ENCODE data around the gene RNASET2.

Gene RNASET2

DNA sequence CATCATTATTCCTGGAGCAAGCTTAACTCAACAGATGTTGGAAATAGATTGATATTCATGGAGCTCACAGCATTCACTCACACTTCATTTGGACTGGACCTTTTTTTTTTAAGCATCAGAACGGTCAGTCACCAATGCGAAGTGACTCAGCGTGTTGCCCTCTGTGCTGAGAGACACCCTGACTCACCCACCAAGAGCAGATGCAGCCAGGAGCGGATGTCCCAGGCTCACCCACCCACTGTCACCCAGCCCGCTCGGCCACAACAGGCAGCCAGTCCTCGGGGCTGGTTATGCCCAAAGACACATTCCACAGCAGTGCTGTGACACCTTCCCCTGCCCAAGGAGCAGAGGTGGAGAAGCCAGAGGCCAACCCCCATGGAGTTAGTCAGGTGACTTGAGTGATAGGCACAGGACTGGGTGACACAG, 15.7 kb downstream of the RNASET2 start:
- no peak overlapping the region for H2AK5ac ChIP-seq (ENCODE audit: low read length)
- no CpG with 5 or more reads among the region's 7 CpGs for WGBS (ENCODE audit: extremely low coverage, insufficient coverage, low lambda C conversion rate)
- H3K4me2 ChIP-seq (ENCODE audit: low read length): no peak overlapping the region

DNA sequence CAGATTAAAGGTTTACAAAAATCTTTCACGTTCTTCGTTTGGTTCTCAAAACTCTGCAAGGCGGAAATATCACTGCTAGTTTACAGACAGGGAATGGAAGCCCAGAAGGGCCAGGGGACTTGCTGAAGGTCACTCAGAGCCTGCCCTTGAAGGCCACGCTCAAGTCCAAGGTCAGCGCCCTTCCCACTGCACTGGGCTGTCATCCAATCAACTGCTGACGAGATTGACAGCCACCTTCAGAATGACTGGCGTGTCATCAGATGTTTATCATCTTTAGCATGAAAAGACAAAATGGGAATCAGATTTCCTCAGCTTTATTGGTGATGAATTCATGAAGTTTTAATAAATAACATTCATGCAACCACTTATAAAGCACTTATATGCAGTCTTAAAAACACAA, 16.5 kb downstream of the RNASET2 start:
- Histone ChIP-seq H2AK5ac (ENCODE audit: low read length) (no peak overlapping the region), H3K4me3 (ENCODE audit: low read length) (no peak overlapping the region), H3K9ac (ENCODE audit: low read length) (no peak overlapping the region), H3K4me2 (ENCODE audit: low read length) (no peak overlapping the region), H3K4ac (ENCODE audit: low read depth, low read length) (no peak overlapping the region), H2BK15ac (replicated peaks; ENCODE audit: low read depth) (no peak overlapping the region), H2BK120ac (ENCODE audit: low read depth, low read length) (no peak overlapping the region), H3K56ac (ENCODE audit: low read length) (no peak overlapping the region), H4K8ac (ENCODE audit: low read depth, low read length) (no peak overlapping the region), H3K27me3 (ENCODE audit: insufficient read depth, low read length, poor library complexity) (no peaks in the 10 kb centered on the region), H3K23ac (ENCODE audit: low read length) (no peak overlapping the region), H3K27ac (ENCODE audit: low read depth, low read length) (no peak overlapping the region), H3K4me1 (ENCODE audit: control insufficient read depth, low read depth, low read length) (no peaks in the 10 kb centered on the region), H3K18ac (ENCODE audit: low read length) (no peak overlapping the region), H2BK5ac (ENCODE audit: low read length) (no peak overlapping the region), H3K79me1 (ENCODE audit: low read length) (no peaks in the 10 kb centered on the region), H3K36me3 (ENCODE audit: control insufficient read depth, insufficient read depth, low read length) (no peaks in the 10 kb centered on the region), H3K79me2 (ENCODE audit: control insufficient read depth, insufficient read depth, low read length) (no peaks in the 10 kb centered on the region), H4K5ac (ENCODE audit: low read length) (no peak overlapping the region)
- WGBS (ENCODE audit: extremely low coverage, insufficient coverage, low lambda C conversion rate): no CpG with 5 or more reads among the region's 7 CpGs
- DNase-seq: no peak

More for the DNA sequence above, 15.7 kb downstream of the RNASET2 start:
- H3K56ac ChIP-seq (ENCODE audit: low read length): no peak overlapping the region
- no peaks in the 10 kb centered on the region for H3K36me3 ChIP-seq (ENCODE audit: control insufficient read depth, insufficient read depth, low read length)
- H3K18ac ChIP-seq (ENCODE audit: low read length): no peak overlapping the region
- H3K79me2 ChIP-seq (ENCODE audit: control insufficient read depth, insufficient read depth, low read length): no peaks in the 10 kb centered on the region
- no peak for DNase-seq
- no peak overlapping the region for H2BK5ac ChIP-seq (ENCODE audit: low read length)
- no peaks in the 10 kb centered on the region for H3K79me1 ChIP-seq (ENCODE audit: low read length)
- no peak overlapping the region for H3K4me3 ChIP-seq (ENCODE audit: low read length)
- no peak overlapping the region for H2BK120ac ChIP-seq (ENCODE audit: low read depth, low read length)
- H4K8ac ChIP-seq (ENCODE audit: low read depth, low read length): no peak overlapping the region
- H3K23ac ChIP-seq (ENCODE audit: low read length): no peak overlapping the region
- H3K27ac ChIP-seq (ENCODE audit: low read depth, low read length): no peak overlapping the region
- no peak overlapping the region for H4K5ac ChIP-seq (ENCODE audit: low read length)
- H3K4me1 ChIP-seq (ENCODE audit: control insufficient read depth, low read depth, low read length): no peaks in the 10 kb centered on the region
- H2BK15ac ChIP-seq (replicated peaks; ENCODE audit: low read depth): no peak overlapping the region
- no peak overlapping the region for H3K4ac ChIP-seq (ENCODE audit: low read depth, low read length)
- no peak overlapping the region for H3K9ac ChIP-seq (ENCODE audit: low read length)
- H3K27me3 ChIP-seq (ENCODE audit: insufficient read depth, low read length, poor library complexity): no peaks in the 10 kb centered on the region

DNA sequence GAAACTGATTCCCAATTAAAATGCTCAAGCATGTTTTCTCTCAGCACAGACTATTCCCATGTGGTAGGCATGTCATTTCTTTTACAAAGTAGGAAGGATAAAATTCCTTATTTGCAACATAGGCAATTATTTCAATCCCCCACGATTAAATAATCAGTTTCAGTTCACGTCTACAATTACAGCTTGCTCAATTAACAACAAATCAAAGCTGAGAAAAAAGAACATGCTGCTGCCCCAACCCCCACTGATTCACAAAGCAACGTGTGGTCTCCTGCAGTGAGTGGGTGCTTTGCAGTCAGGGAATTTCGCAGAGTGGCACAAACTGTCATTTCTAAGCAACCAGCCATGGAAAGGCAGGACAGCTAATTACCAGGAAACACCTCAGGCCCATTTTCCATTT, 17.0 kb downstream of the RNASET2 start:
- H3K9ac ChIP-seq (ENCODE audit: low read length): no peak overlapping the region
- H3K79me1 ChIP-seq (ENCODE audit: low read length): no peaks in the 10 kb centered on the region
- H3K79me2 ChIP-seq (ENCODE audit: control insufficient read depth, insufficient read depth, low read length): no peaks in the 10 kb centered on the region
- no peak overlapping the region for H3K4ac ChIP-seq (ENCODE audit: low read depth, low read length)
- no peak overlapping the region for H2BK120ac ChIP-seq (ENCODE audit: low read depth, low read length)
- no peak for DNase-seq
- H2AK5ac ChIP-seq (ENCODE audit: low read length): no peak overlapping the region
- no peak overlapping the region for H2BK15ac ChIP-seq (replicated peaks; ENCODE audit: low read depth)
- no peaks in the 10 kb centered on the region for H3K36me3 ChIP-seq (ENCODE audit: control insufficient read depth, insufficient read depth, low read length)
- no peak overlapping the region for H3K27ac ChIP-seq (ENCODE audit: low read depth, low read length)
- no peak overlapping the region for H4K8ac ChIP-seq (ENCODE audit: low read depth, low read length)
- no peak overlapping the region for H2BK5ac ChIP-seq (ENCODE audit: low read length)
- no peaks in the 10 kb centered on the region for H3K4me1 ChIP-seq (ENCODE audit: control insufficient read depth, low read depth, low read length)
- H4K5ac ChIP-seq (ENCODE audit: low read length): no peak overlapping the region
- WGBS (ENCODE audit: extremely low coverage, insufficient coverage, low lambda C conversion rate): 100% methylated on average over 1 of the region's 4 CpGs
- no peak overlapping the region for H3K4me3 ChIP-seq (ENCODE audit: low read length)
- H3K4me2 ChIP-seq (ENCODE audit: low read length): no peak overlapping the region
- no peak overlapping the region for H3K56ac ChIP-seq (ENCODE audit: low read length)
- H3K27me3 ChIP-seq (ENCODE audit: insufficient read depth, low read length, poor library complexity): no peaks in the 10 kb centered on the region
- no peak overlapping the region for H3K23ac ChIP-seq (ENCODE audit: low read length)
- H3K18ac ChIP-seq (ENCODE audit: low read length): no peak overlapping the region

DNA sequence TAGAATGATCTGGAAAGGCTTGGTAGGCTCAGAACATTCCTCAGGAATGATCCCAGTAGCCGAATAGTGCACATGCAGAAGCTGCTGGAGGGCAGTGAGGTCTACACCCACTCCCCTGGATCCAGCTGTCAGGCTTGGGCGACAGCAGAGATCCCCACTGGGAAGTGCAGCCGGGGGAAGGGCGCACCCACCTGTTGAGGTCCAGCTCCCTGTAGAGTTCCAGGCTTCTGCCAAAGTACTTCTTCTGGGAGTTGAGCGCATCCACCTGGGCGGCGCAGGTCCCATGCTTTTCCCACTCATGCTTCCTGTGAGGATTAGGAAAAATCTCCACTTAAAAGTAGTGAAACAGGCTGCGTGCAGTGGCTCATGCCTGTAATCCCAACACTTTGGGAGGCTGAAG, 17.6 kb downstream of the RNASET2 start:
- no CpG with 5 or more reads among the region's 8 CpGs for WGBS (ENCODE audit: extremely low coverage, insufficient coverage, low lambda C conversion rate)
- Histone ChIP-seq H3K9ac (ENCODE audit: low read length) (no peak overlapping the region), H2BK5ac (ENCODE audit: low read length) (no peak overlapping the region)

DNA sequence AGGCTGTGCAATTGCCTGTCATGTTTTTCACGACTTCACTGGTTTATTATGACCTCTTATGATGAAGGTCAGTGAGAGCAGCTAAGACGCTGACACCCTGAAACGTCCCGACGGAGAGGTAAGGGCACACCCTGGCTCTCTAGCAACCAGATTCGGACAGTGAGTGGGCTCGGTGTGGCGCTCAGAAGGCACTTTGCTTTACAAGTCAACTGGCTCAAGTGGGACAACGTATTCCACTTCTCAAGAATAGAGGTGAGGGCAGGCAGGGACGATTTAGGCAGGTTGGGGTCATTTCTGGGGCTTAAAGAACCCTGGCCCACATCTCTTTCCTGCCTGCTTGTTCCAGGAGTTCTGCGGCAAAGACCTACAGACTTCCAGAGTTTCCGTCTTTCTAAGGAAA, 18.2 kb downstream of the RNASET2 start:
- no peak overlapping the region for H2BK5ac ChIP-seq (ENCODE audit: low read length)
- H3K4me1 ChIP-seq (ENCODE audit: control insufficient read depth, low read depth, low read length): no peaks in the 10 kb centered on the region
- H4K5ac ChIP-seq (ENCODE audit: low read length): no peak overlapping the region
- DNase-seq: no peak
- WGBS (ENCODE audit: extremely low coverage, insufficient coverage, low lambda C conversion rate): no CpG with 5 or more reads among the region's 12 CpGs
- H3K18ac ChIP-seq (ENCODE audit: low read length): no peak overlapping the region
- no peaks in the 10 kb centered on the region for H3K36me3 ChIP-seq (ENCODE audit: control insufficient read depth, insufficient read depth, low read length)
- no peak overlapping the region for H3K9ac ChIP-seq (ENCODE audit: low read length)
- no peak overlapping the region for H3K4me2 ChIP-seq (ENCODE audit: low read length)
- H3K4ac ChIP-seq (ENCODE audit: low read depth, low read length): no peak overlapping the region
- H2BK15ac ChIP-seq (replicated peaks; ENCODE audit: low read depth): no peak overlapping the region
- no peak overlapping the region for H2AK5ac ChIP-seq (ENCODE audit: low read length)
- H3K23ac ChIP-seq (ENCODE audit: low read length): no peak overlapping the region
- H3K79me2 ChIP-seq (ENCODE audit: control insufficient read depth, insufficient read depth, low read length): no peaks in the 10 kb centered on the region
- H4K8ac ChIP-seq (ENCODE audit: low read depth, low read length): no peak overlapping the region
- H3K56ac ChIP-seq (ENCODE audit: low read length): no peak overlapping the region
- H2BK120ac ChIP-seq (ENCODE audit: low read depth, low read length): no peak overlapping the region
- H3K79me1 ChIP-seq (ENCODE audit: low read length): no peaks in the 10 kb centered on the region
- H3K4me3 ChIP-seq (ENCODE audit: low read length): no peak overlapping the region
- H3K27ac ChIP-seq (ENCODE audit: low read depth, low read length): no peak overlapping the region
- no peaks in the 10 kb centered on the region for H3K27me3 ChIP-seq (ENCODE audit: insufficient read depth, low read length, poor library complexity)

More for the DNA sequence above, 17.6 kb downstream of the RNASET2 start:
- H3K4me1 ChIP-seq (ENCODE audit: control insufficient read depth, low read depth, low read length): no peaks in the 10 kb centered on the region
- H3K18ac ChIP-seq (ENCODE audit: low read length): no peak overlapping the region
- no peak overlapping the region for H3K4me3 ChIP-seq (ENCODE audit: low read length)
- no peak overlapping the region for H3K4ac ChIP-seq (ENCODE audit: low read depth, low read length)
- no peak overlapping the region for H2BK120ac ChIP-seq (ENCODE audit: low read depth, low read length)
- H2AK5ac ChIP-seq (ENCODE audit: low read length): no peak overlapping the region
- no peak overlapping the region for H4K8ac ChIP-seq (ENCODE audit: low read depth, low read length)
- no peak overlapping the region for H3K23ac ChIP-seq (ENCODE audit: low read length)
- no peak overlapping the region for H2BK15ac ChIP-seq (replicated peaks; ENCODE audit: low read depth)
- H3K56ac ChIP-seq (ENCODE audit: low read length): no peak overlapping the region
- no peak for DNase-seq
- no peaks in the 10 kb centered on the region for H3K36me3 ChIP-seq (ENCODE audit: control insufficient read depth, insufficient read depth, low read length)
- no peaks in the 10 kb centered on the region for H3K79me1 ChIP-seq (ENCODE audit: low read length)
- no peak overlapping the region for H4K5ac ChIP-seq (ENCODE audit: low read length)
- H3K27ac ChIP-seq (ENCODE audit: low read depth, low read length): no peak overlapping the region
- H3K27me3 ChIP-seq (ENCODE audit: insufficient read depth, low read length, poor library complexity): no peaks in the 10 kb centered on the region
- no peaks in the 10 kb centered on the region for H3K79me2 ChIP-seq (ENCODE audit: control insufficient read depth, insufficient read depth, low read length)
- no peak overlapping the region for H3K4me2 ChIP-seq (ENCODE audit: low read length)

DNA sequence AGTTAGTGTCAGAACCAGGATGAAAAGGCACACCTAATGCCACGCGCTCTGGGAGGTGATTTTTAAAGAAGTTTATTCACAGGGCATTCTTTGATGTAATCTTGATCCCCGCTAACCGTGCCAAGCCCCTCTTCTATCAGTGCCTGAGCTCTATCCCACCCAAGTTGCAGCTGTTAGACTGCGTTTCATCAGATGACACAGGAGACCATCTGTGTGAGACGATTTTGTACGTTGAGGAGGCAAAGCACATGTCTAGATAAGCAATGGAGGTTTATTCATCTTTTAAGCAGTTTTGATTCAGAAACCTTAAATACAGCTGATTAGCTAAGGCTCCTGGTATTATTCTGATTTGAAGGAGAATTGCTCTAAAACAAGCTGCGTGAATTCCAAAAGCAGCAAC, 18.6 kb downstream of the RNASET2 start:
- H3K23ac ChIP-seq (ENCODE audit: low read length): no peak overlapping the region
- no peak overlapping the region for H2AK5ac ChIP-seq (ENCODE audit: low read length)
- no CpG with 5 or more reads among the region's 8 CpGs for WGBS (ENCODE audit: extremely low coverage, insufficient coverage, low lambda C conversion rate)
- H3K79me2 ChIP-seq (ENCODE audit: control insufficient read depth, insufficient read depth, low read length): no peaks in the 10 kb centered on the region
- no peak overlapping the region for H2BK120ac ChIP-seq (ENCODE audit: low read depth, low read length)
- H3K4me3 ChIP-seq (ENCODE audit: low read length): no peak overlapping the region
- H3K4me1 ChIP-seq (ENCODE audit: control insufficient read depth, low read depth, low read length): no peaks in the 10 kb centered on the region
- no peak overlapping the region for H3K4me2 ChIP-seq (ENCODE audit: low read length)
- H3K9ac ChIP-seq (ENCODE audit: low read length): no peak overlapping the region
- no peaks in the 10 kb centered on the region for H3K36me3 ChIP-seq (ENCODE audit: control insufficient read depth, insufficient read depth, low read length)
- no peak overlapping the region for H4K5ac ChIP-seq (ENCODE audit: low read length)
- H3K4ac ChIP-seq (ENCODE audit: low read depth, low read length): no peak overlapping the region
- no peak overlapping the region for H3K27ac ChIP-seq (ENCODE audit: low read depth, low read length)
- no peak overlapping the region for H2BK15ac ChIP-seq (replicated peaks; ENCODE audit: low read depth)
- no peaks in the 10 kb centered on the region for H3K27me3 ChIP-seq (ENCODE audit: insufficient read depth, low read length, poor library complexity)
- H4K8ac ChIP-seq (ENCODE audit: low read depth, low read length): no peak overlapping the region
- H3K18ac ChIP-seq (ENCODE audit: low read length): no peak overlapping the region
- no peaks in the 10 kb centered on the region for H3K79me1 ChIP-seq (ENCODE audit: low read length)
- no peak overlapping the region for H3K56ac ChIP-seq (ENCODE audit: low read length)
- no peak overlapping the region for H2BK5ac ChIP-seq (ENCODE audit: low read length)
- no peak for DNase-seq

Measured in mesendoderm (in vitro differentiated cells).